ENCODE data around the gene TMEM183A. TPM values are rescaled to one million over a fixed set of nuclear protein-coding genes. Genes with fewer than 3 reads are reported as not detected.

TMEM183A gene
- total and polyA plus RNA-seq, 9 of the 15 experiments (the other 6 are each of a cell fraction or from before 2014, with no cell fraction given) = 23.4 to 190 (median 124) TPM

GRCh38 chr1:203026666-203027663 lies 19.8 kb downstream of the TMEM183A start (continued):
- TF ChIP-seq TEAD2 (tag; IDR thresholded peaks at IDR 0.05) (no peak), RBM22 (IDR thresholded peaks at IDR 0.05; ENCODE audit: low read depth, low read length, poor library complexity, severe bottlenecking) (peak; percentile 19), STAT6 (CRISPR knock-in tag; IDR thresholded peaks at IDR 0.05) (0 out of 2 replicates have a peak, but pooled peaks have one; percentile 6), ZNF57 (CRISPR knock-in tag; IDR thresholded peaks at IDR 0.05) (no peak)
